VCaP (cell line): ENCODE measurements around the gene COL6A1.
A peak's percentile ranks its signal among the peaks of the same experiment; 100 is the strongest.

Source experiments
- H3K27ac ChIP-seq: fragments of 450-650 bp; 2 replicates; pipeline ENCODE4 v1.5.1; 2017
- CTCF ChIP-seq: fragments of 450-650 bp; conservative IDR thresholded peaks from 2 replicates; pipeline ENCODE4 v1.5.1; 2017; ENCODE audit warnings: mild to moderate bottlenecking, moderate library complexity

Gene COL6A1

GRCh38 chr21:45963232-45963570, 18.4 kb upstream of the COL6A1 start:
- no peak overlapping the region for H3K27ac ChIP-seq

GRCh38 chr21:45964649-45965048, 16.9 kb upstream of the COL6A1 start:
- H3K27ac ChIP-seq: no peak overlapping the region
- TF ChIP-seq CTCF: no peak

More at GRCh38 chr21:45963232-45963570, 18.4 kb upstream of the COL6A1 start:
- no peak for TF ChIP-seq CTCF

GRCh38 chr21:45965084-45965809, 16.3 kb upstream of the COL6A1 start:
- no peak overlapping the region for H3K27ac ChIP-seq
- no peak for TF ChIP-seq CTCF

GRCh38 chr21:45966791-45967394, 14.7 kb upstream of the COL6A1 start:
- no peak overlapping the region for H3K27ac ChIP-seq
- TF ChIP-seq CTCF: no peak

GRCh38 chr21:45969921-45970673, 11.5 kb upstream of the COL6A1 start:
- 0 out of 2 replicates have a peak, but pooled peaks have one; percentile 47 for TF ChIP-seq CTCF
- no peak overlapping the region for H3K27ac ChIP-seq

- no peak overlapping the region for H3K27ac ChIP-seq
- peak; percentile 100 for TF ChIP-seq CTCF
These were observed 10.6 kb upstream of the COL6A1 start for GRCh38 chr21:45970674-45971615.
